Measurements from ENCODE around the gene CNOT2.

DNA sequence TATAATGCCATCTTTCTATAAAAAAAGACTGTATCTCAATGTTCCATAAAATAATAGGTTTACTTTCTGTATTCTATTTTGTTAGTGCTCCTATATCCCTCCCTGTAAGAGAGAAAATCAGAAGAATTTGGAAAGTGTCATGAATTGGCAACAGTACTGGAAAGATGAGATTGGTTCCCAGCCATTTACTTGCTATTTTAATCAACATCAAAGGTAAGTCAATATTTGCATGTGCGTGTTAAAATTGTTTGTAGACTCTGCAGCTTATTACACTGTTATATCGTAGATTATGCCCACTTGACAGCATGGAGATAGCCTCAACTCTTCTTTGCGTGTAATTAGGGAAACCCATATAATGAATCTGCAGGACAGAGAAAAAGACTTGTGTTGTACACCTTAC is 156.9 kb downstream of the CNOT2 start:
- TF ChIP-seq, protein P1, sequence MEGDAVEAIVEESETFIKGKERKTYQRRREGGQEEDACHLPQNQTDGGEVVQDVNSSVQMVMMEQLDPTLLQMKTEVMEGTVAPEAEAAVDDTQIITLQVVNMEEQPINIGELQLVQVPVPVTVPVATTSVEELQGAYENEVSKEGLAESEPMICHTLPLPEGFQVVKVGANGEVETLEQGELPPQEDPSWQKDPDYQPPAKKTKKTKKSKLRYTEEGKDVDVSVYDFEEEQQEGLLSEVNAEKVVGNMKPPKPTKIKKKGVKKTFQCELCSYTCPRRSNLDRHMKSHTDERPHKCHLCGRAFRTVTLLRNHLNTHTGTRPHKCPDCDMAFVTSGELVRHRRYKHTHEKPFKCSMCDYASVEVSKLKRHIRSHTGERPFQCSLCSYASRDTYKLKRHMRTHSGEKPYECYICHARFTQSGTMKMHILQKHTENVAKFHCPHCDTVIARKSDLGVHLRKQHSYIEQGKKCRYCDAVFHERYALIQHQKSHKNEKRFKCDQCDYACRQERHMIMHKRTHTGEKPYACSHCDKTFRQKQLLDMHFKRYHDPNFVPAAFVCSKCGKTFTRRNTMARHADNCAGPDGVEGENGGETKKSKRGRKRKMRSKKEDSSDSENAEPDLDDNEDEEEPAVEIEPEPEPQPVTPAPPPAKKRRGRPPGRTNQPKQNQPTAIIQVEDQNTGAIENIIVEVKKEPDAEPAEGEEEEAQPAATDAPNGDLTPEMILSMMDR (IDR thresholded peaks at IDR 0.05) = no peak
- TF ChIP-seq POLR2AphosphoS5 (IDR thresholded peaks at IDR 0.05) (no peak), POLR2A (IDR thresholded peaks at IDR 0.05) (no peak), EP300 (IDR thresholded peaks at IDR 0.05) (no peak)

All from sigmoid colon (tissue), 4 donors.